Sigmoid colon (tissue), 7 donors: ENCODE results near the gene C12orf60. TPM values are rescaled to one million over a fixed set of nuclear protein-coding genes. Genes with fewer than 3 reads are reported as not detected.

Experiments used
- DNase-seq: peaks from one replicate; pipeline ENCODE4 v3.0.0-alpha.2; 2019
- H3K27ac ChIP-seq, 4 donors: fragments of 200-600 bp; sonication (generic); one replicate each; pipeline ENCODE4 v1.5.1; 2016 to 2019; ENCODE audit warnings: mild to moderate bottlenecking in 1 of 4
- H3K27me3 ChIP-seq, 3 donors: fragments of 200-600 bp; sonication (generic); one replicate each; pipeline ENCODE4 v1.5.1; 2019; ENCODE audit warnings: mild to moderate bottlenecking in 1 of 3
- H3K36me3 ChIP-seq, 4 donors: fragments of 200-600 bp; sonication (generic); one replicate each; pipeline ENCODE4 v1.5.1; 2016 to 2019
- H3K4me1 ChIP-seq, 4 donors: fragments of 200-600 bp; sonication (generic); one replicate each; pipeline ENCODE4 v1.5.1; 2017 to 2019
- H3K4me3 ChIP-seq, 4 donors: fragments of 200-600 bp; sonication (generic); one replicate each; pipeline ENCODE4 v1.5.1; 2017 to 2019; ENCODE audit warnings: mild to moderate bottlenecking in 2 of 4, moderate library complexity in 1 of 4
- H3K9me3 ChIP-seq, 4 donors: fragments of 200-600 bp in 3 of 4; sonication (generic) in 3 of 4; one replicate each; pipeline versions ENCODE4 v1.5.1 to v1.6.1; 2013 to 2019
- EP300 ChIP-seq, 4 donors: sonication (generic); formaldehyde crosslinking; IDR thresholded peaks; one replicate each; pipeline ENCODE4 v1.6.1; 2017; ENCODE audit warnings: antibody characterized with exemption in 4 of 4
- POLR2A ChIP-seq, 2 donors: fragments of 450-650 bp; IDR thresholded peaks; one replicate each; pipeline ENCODE4 v1.6.1; 2016; ENCODE audit warnings: antibody characterized with exemption in 2 of 2, mild to moderate bottlenecking in 2 of 2, moderate library complexity in 2 of 2
- POLR2AphosphoS5 ChIP-seq, 4 donors: sonication (generic); formaldehyde crosslinking; IDR thresholded peaks; one replicate each; pipeline ENCODE4 v1.6.1; 2017; ENCODE audit warnings: antibody characterized with exemption in 4 of 4
- WGBS, 2 donors: extraction: QIAGEN DNeasy Blood & Tissue Kit; methylation state at CpG; one replicate each; pipeline ENCODE4 v1.1.7; 2013; 5-methylcytosine and 5-hydroxymethylcytosine counted together
- intact Hi-C: fragments of 100-400 bp; cut with DNase I; formaldehyde crosslinking; loops from one replicate; pipeline ENCODE4 v1.15.1; 2023
- polyA plus RNA-seq, 3 donors: library from polyadenylated mRNA; stranded (reverse); fragments of 200-250 nt; gene quantifications; one replicate each; pipeline ENCODE4 v1.2.3, GENCODE V29; 2013
- total RNA-seq, 4 donors: library from RNA; depleted of rRNA; stranded (reverse); fragments of >200 nt; gene quantifications; one replicate each; pipeline ENCODE4 v1.1.0, GENCODE V29; 2016
- TF ChIP-seq, protein P1 (sequence below), 4 experiments: fragments of 450-650 bp in 3 of 4; fragments of 200-600 bp in 1 of 4; IDR thresholded peaks; one replicate each; pipeline ENCODE4 v1.5.1; 2016 to 2019; ENCODE audit warnings: antibody characterized with exemption in 4 of 4, mild to moderate bottlenecking in 3 of 4, moderate library complexity in 2 of 4
- donor health status: healthy with polysubstance abuse.
- donor health status: Bipolar disorder and iron deficiency.
- donor health status: healthy.

The C12orf60 gene
- total and polyA plus RNA-seq, 7 donors, result 0.60 to 2.0 (median 0.90) TPM; not detected in 1

- H3K36me3 ChIP-seq, result no peaks in the 10 kb centered on the region
- 39 to 72% methylated on average over 4 of the region's 4 CpGs for WGBS, 2 donors
- no peak overlapping the region for H3K4me3 ChIP-seq
- TF ChIP-seq POLR2AphosphoS5 (IDR thresholded peaks at IDR 0.05) (peak in 1 of 4 donors; percentile 6), EP300 (IDR thresholded peaks at IDR 0.05) (no peak)
- intact Hi-C loops, result loop anchor here (10.0 kb wide), 3 partner anchors 298 to 738 kb away; no protein-coding TSS in a partner anchor
- no peaks in the 10 kb centered on the region for H3K9me3 ChIP-seq
- H3K27ac ChIP-seq, result peak overlapping the region in 1 of 4 donors; percentile 18
- peaks cover 0 to 26% (median 20%) of the 10 kb centered on the region in 4 donors for H3K4me1 ChIP-seq
- H3K27me3 ChIP-seq, result no peaks in the 10 kb centered on the region
- no peak for DNase-seq
Measured at GRCh38 chr12:14846876-14847580, 43.6 kb downstream of the C12orf60 start.

DNA sequence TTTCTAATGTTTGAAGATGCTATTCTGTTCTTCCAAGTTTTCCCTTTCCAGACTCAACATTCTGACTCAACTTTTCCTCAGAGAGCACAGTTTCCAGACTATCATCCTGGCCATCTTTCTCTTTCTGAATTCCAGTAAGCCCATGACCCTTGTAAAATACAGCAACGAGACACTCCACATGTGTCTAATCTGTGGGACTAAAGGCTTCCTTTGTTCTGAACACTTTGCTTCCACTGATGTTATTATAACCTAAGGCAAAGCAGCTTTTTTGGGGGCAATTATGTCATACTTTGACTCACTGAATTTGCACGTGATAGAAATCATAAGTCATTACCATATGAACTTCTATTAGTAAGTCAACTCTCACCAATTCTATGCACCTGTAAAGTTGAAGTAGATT, 46.2 kb downstream of the C12orf60 start:
- H3K36me3 ChIP-seq, result no peaks in the 10 kb centered on the region
- intact Hi-C loops, result loop anchor here (10.0 kb wide), 3 partner anchors 295 to 735 kb away; no protein-coding TSS in a partner anchor
- H3K27ac ChIP-seq, result peak overlapping the region in 3 of 4 donors; percentile 38 to 55 (median 46)
- H3K4me3 ChIP-seq, result no peak overlapping the region
- no peaks in the 10 kb centered on the region for H3K27me3 ChIP-seq
- WGBS, 2 donors, result 75 to 85% methylated on average over 2 of the region's 2 CpGs
- TF ChIP-seq EP300 (IDR thresholded peaks at IDR 0.05) (peak in 2 of 4 donors; percentile 3 to 23), POLR2A (IDR thresholded peaks at IDR 0.05) (no peak), POLR2AphosphoS5 (IDR thresholded peaks at IDR 0.05) (peak in 3 of 4 donors; percentile 49 to 72 (median 55))
- TF ChIP-seq, protein P1, sequence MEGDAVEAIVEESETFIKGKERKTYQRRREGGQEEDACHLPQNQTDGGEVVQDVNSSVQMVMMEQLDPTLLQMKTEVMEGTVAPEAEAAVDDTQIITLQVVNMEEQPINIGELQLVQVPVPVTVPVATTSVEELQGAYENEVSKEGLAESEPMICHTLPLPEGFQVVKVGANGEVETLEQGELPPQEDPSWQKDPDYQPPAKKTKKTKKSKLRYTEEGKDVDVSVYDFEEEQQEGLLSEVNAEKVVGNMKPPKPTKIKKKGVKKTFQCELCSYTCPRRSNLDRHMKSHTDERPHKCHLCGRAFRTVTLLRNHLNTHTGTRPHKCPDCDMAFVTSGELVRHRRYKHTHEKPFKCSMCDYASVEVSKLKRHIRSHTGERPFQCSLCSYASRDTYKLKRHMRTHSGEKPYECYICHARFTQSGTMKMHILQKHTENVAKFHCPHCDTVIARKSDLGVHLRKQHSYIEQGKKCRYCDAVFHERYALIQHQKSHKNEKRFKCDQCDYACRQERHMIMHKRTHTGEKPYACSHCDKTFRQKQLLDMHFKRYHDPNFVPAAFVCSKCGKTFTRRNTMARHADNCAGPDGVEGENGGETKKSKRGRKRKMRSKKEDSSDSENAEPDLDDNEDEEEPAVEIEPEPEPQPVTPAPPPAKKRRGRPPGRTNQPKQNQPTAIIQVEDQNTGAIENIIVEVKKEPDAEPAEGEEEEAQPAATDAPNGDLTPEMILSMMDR (IDR thresholded peaks at IDR 0.05), result no peak
- no peak for DNase-seq
- no peaks in the 10 kb centered on the region for H3K9me3 ChIP-seq
- peaks cover 0 to 27% (median 15%) of the 10 kb centered on the region in 4 donors for H3K4me1 ChIP-seq

DNA sequence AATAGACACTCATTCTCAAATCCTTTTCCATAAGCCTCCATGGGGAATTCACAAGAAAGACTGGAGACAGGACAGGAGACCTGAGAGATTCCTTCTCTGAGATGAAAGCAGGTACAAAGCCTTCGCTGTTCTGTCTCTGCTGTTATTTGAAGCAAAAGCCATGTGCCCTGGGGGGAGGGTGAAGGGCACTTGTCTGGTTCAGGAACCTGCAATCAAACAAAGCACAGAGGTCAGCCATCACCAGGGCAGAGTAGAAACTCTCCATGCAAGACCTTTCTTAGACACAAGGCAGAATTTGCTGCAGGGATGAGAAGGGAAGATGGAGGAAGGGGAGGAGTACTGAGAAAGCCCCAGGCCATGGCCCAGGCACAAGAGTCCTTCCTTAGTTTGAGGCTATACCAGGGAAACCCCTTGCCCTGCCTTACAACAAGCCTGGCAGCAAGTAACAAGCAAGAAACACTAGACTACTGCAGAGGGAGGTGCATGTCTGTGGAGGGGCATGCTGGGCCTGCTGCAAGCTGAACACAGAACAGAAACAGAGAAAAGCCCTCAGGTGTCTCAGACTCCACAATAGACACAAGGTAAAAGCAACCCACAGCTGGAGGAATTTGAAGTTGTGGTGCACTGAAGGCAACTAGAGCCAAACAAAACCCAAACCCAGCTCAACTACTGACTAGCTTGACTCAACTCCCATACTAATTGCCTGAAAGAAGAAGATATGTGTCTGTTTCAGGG, 47.6 kb downstream of the C12orf60 start:
- WGBS, 2 donors, result 96 to 97% methylated on average over 1 of the region's 1 CpG
- H3K27ac ChIP-seq, result peak overlapping the region in 1 of 4 donors; percentile 55
- no peaks in the 10 kb centered on the region for H3K27me3 ChIP-seq
- H3K4me3 ChIP-seq, result no peak overlapping the region
- intact Hi-C loops, result no loop called here
- DNase-seq, result no peak
- no peaks in the 10 kb centered on the region for H3K36me3 ChIP-seq
- TF ChIP-seq POLR2AphosphoS5 (IDR thresholded peaks at IDR 0.05), result no peak
- TF ChIP-seq, protein P1 (IDR thresholded peaks at IDR 0.05), result no peak
- TF ChIP-seq POLR2A (IDR thresholded peaks at IDR 0.05), result no peak
- no peak for TF ChIP-seq EP300 (IDR thresholded peaks at IDR 0.05)
- H3K4me1 ChIP-seq, result peaks cover 0 to 20% (median 11%) of the 10 kb centered on the region in 4 donors
- H3K9me3 ChIP-seq, result no peaks in the 10 kb centered on the region

- intact Hi-C loops, result no loop called here
- DNase-seq, result no peak
- TF ChIP-seq, protein P1 (IDR thresholded peaks at IDR 0.05), result no peak
- no peak for TF ChIP-seq EP300 (IDR thresholded peaks at IDR 0.05)
- TF ChIP-seq POLR2AphosphoS5 (IDR thresholded peaks at IDR 0.05), result no peak
- TF ChIP-seq POLR2A (IDR thresholded peaks at IDR 0.05), result no peak
- Histone ChIP-seq H3K27me3 (no peaks in the 10 kb centered on the region), H3K27ac (no peak overlapping the region), H3K4me1 (peaks cover 0 to 9% (median 4%) of the 10 kb centered on the region in 4 donors), H3K4me3 (no peak overlapping the region), H3K9me3 (no peaks in the 10 kb centered on the region), H3K36me3 (no peaks in the 10 kb centered on the region)
Measured at GRCh38 chr12:14852880-14853279, 49.4 kb downstream of the C12orf60 start.

DNA sequence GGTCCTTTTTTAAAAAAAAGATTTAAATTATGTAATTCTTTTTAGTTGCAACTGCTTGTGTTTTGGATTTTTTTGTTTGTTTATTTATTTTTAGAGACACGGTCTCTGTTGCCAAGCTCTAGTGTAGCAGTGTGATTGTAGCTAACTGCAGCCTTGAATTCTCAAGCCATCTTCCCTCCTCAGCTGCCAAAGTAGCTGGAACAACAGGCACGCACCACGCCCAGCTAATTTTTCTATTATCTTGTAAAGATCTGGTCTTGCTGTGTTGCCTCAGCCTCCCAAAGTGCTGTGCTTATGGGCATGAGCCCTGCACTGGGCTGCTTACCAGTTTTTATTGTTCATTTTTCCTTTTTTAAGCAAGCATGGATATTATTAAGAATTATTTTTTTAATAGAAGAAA, 50.5 kb downstream of the C12orf60 start:
- Histone ChIP-seq H3K27me3 (no peaks in the 10 kb centered on the region), H3K4me1 (peaks cover 0 to 9% (median 2%) of the 10 kb centered on the region in 4 donors), H3K4me3 (no peak overlapping the region), H3K9me3 (no peaks in the 10 kb centered on the region), H3K27ac (peak overlapping the region in 1 of 4 donors; percentile 15), H3K36me3 (no peaks in the 10 kb centered on the region)
- WGBS, 2 donors, result 45 to 75% methylated on average over 3 of the region's 3 CpGs
- intact Hi-C loops, result no loop called here
- TF ChIP-seq POLR2A (IDR thresholded peaks at IDR 0.05) (no peak), POLR2AphosphoS5 (IDR thresholded peaks at IDR 0.05) (no peak), EP300 (IDR thresholded peaks at IDR 0.05) (no peak)
- TF ChIP-seq, protein P1 (IDR thresholded peaks at IDR 0.05), result no peak
- no peak for DNase-seq
